DOHH2 (cell line): ENCODE results near the gene PLEKHH3.

Experiments used
- CTCF ChIP-seq: fragments of 200-600 bp; sonication (generic); IDR thresholded peaks from one replicate; pipeline ENCODE4 v1.5.1; 2014; ENCODE audit warnings: antibody characterized with exemption, mild to moderate bottlenecking, low read depth, low read length; ENCODE audit not compliant: poor library complexity, severe bottlenecking
- EZH2phosphoT487 ChIP-seq: fragments of 200-600 bp; sonication (generic); IDR thresholded peaks from 2 replicates; pipeline ENCODE4 v1.6.1; 2017; ENCODE audit warnings: borderline replicate concordance, mild to moderate bottlenecking, antibody characterized with exemption, low read length, moderate library complexity, mixed read lengths

- no peak for TF ChIP-seq CTCF
- no peak for TF ChIP-seq EZH2phosphoT487
Measured at GRCh38 chr17:42629411-42630009, 47.3 kb downstream of the PLEKHH3 start.
